ENCODE results near the gene PCDH9. TPM values are rescaled to one million over a fixed set of nuclear protein-coding genes. Genes with fewer than 3 reads are reported as not detected.

Gene PCDH9, protein sequence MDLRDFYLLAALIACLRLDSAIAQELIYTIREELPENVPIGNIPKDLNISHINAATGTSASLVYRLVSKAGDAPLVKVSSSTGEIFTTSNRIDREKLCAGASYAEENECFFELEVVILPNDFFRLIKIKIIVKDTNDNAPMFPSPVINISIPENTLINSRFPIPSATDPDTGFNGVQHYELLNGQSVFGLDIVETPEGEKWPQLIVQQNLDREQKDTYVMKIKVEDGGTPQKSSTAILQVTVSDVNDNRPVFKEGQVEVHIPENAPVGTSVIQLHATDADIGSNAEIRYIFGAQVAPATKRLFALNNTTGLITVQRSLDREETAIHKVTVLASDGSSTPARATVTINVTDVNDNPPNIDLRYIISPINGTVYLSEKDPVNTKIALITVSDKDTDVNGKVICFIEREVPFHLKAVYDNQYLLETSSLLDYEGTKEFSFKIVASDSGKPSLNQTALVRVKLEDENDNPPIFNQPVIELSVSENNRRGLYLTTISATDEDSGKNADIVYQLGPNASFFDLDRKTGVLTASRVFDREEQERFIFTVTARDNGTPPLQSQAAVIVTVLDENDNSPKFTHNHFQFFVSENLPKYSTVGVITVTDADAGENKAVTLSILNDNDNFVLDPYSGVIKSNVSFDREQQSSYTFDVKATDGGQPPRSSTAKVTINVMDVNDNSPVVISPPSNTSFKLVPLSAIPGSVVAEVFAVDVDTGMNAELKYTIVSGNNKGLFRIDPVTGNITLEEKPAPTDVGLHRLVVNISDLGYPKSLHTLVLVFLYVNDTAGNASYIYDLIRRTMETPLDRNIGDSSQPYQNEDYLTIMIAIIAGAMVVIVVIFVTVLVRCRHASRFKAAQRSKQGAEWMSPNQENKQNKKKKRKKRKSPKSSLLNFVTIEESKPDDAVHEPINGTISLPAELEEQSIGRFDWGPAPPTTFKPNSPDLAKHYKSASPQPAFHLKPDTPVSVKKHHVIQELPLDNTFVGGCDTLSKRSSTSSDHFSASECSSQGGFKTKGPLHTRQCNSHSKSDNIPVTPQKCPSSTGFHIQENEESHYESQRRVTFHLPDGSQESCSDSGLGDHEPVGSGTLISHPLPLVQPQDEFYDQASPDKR (N-terminal part only)
- 0.46 TPM for total RNA-seq (2013)
- under 1 TPM in 2 of 3 donors, not detected in 1; 0.03 TPM for polyA plus RNA-seq
- polyA minus RNA-seq: under 0.01 TPM in 2 replicates
- total RNA-seq: 0.74 to 13.5 (median 2.8) reads per million in 11 experiments

DNA sequence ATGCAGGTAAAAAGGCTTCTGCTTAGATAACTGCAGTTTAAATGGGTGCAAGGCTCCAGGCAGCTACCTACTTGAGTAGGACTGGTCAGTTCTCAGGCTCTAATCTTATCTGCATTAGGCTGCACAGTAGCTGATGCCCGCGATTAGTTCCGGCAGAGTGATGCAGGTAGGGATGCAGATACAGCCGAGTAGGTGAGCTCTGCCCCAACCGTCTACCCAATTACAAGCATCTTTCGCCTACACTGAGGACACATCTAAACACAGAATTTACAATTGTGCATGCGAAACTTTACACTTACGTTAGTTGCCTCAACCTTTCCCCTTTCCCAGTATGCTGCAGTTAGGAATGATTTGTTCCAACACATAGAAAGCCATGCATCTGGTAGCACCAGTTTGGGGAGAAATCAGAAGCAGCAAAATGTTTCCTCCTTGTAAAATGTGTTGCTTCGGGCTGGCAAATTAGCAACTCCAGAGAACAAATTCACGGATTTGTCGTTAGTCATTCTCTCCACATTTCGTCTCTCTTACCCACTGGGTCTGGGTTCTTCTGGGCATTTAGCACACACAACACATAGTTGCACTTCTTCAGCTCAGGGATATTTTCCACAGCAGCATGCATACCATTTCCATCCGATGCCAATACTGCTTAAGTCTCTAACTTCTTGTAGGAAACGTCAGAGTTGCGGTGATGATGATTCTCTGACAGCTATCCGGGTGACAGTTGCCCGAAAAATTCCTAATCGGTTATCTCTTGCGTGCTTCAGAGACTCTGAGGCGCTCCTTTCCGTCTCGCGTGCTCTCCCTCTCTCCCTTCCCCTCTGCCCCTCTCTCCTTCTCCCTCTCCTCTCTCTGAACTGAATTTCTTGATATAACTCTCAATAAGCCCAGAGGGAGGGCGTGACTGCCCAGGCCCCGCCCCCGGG lies at the start of gene PCDH9:
Gene PCDH9 (minus strand): TSS at position 856 of the 923 bp plus-strand sequence. CDS start 1,896 bp downstream, outside the sequence.
- Histone ChIP-seq H3K4me1 (ENCODE audit: control insufficient read depth in 1 of 2, insufficient read depth in 2 of 2, low read length in 2 of 2) (peaks cover 14 to 25% of the 10 kb centered on the region in 2 donors), H3K9me3 (replicated peaks in 1 of 2; ENCODE audit: control insufficient read depth in 1 of 2, insufficient read depth in 1 of 2, low read length in 2 of 2) (no peaks in the 10 kb centered on the region), H3K36me3 (replicated peaks in 1 of 2; ENCODE audit: control insufficient read depth in 1 of 2, insufficient read depth in 2 of 2, low read length in 2 of 2) (no peaks in the 10 kb centered on the region), H2AFZ (ENCODE audit: insufficient read depth, low read depth, low read length, poor library complexity, severe bottlenecking) (peak within 1 kb of the TSS; percentile 93), H3K27me3 (ENCODE audit: control insufficient read depth in 2 of 2, insufficient read depth in 2 of 2, low read length in 2 of 2) (peaks cover 57 to 64% of the 10 kb centered on the region in 2 donors), H3K4me2 (replicated peaks; ENCODE audit: extremely low read depth, low read length, poor library complexity, severe bottlenecking) (peak within 1 kb of the TSS; percentile 97), H3K79me2 (ENCODE audit: insufficient read depth, low read length) (no peaks in the 10 kb centered on the region), H3K9ac (ENCODE audit: insufficient read depth, low read length, poor library complexity, severe bottlenecking) (peak within 1 kb of the TSS; percentile 66), H3K27ac (ENCODE audit: low read depth in 1 of 2, low read length in 2 of 2) (peak within 1 kb of the TSS in 1 of 2 donors; percentile 10), H3K4me3 (replicated peaks in 1 of 3; ENCODE audit: low read depth in 2 of 3, low read length in 3 of 3) (peak within 1 kb of the TSS; percentile 63 to 96 (median 85)), H4K20me1 (ENCODE audit: insufficient read depth, low read length) (no peaks in the 10 kb centered on the region)
- DNase-seq: no peak
- no peak within 1 kb of the TSS for H3K4me3 Mint-ChIP-seq
- peak within 1 kb of the TSS in 3 of 7 donors; percentile 46 to 65 (median 51) for H3K27ac Mint-ChIP-seq
- peaks cover 0 to 3% (median 0%) of the 10 kb centered on the region in 7 donors for H3K9me3 Mint-ChIP-seq
- H3K36me3 Mint-ChIP-seq: no peaks in the 10 kb centered on the region
- peaks cover 26 to 27% (median 26%) of the 10 kb centered on the region in 3 donors for H3K27me3 Mint-ChIP-seq (ENCODE audit: low read depth in 3 of 3)
- TF ChIP-seq, protein P1, sequence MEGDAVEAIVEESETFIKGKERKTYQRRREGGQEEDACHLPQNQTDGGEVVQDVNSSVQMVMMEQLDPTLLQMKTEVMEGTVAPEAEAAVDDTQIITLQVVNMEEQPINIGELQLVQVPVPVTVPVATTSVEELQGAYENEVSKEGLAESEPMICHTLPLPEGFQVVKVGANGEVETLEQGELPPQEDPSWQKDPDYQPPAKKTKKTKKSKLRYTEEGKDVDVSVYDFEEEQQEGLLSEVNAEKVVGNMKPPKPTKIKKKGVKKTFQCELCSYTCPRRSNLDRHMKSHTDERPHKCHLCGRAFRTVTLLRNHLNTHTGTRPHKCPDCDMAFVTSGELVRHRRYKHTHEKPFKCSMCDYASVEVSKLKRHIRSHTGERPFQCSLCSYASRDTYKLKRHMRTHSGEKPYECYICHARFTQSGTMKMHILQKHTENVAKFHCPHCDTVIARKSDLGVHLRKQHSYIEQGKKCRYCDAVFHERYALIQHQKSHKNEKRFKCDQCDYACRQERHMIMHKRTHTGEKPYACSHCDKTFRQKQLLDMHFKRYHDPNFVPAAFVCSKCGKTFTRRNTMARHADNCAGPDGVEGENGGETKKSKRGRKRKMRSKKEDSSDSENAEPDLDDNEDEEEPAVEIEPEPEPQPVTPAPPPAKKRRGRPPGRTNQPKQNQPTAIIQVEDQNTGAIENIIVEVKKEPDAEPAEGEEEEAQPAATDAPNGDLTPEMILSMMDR (IDR thresholded peaks at IDR 0.05): no peak
- WGBS (ENCODE audit: insufficient coverage): 0% methylated on average over 25 of the region's 26 CpGs
- peaks cover 10% of the 10 kb centered on the region for H3K4me1 Mint-ChIP-seq
- intact Hi-C loops (cut with micrococcal nuclease): no loop called here
